Hippocampal formation (tissue), 2 donors: ENCODE results near the gene PDE11A.

Experiments
- DNase-seq, 2 donors: peaks; one replicate each; lab custom pipeline; 2025; lab: John Stamatoyannopoulos, UW

Gene PDE11A

GRCh38 chr2:177670791-177671535, 401.6 kb downstream of the PDE11A start:
- no peak for DNase-seq

GRCh38 chr2:177669625-177670330, 402.8 kb downstream of the PDE11A start:
- no peak for DNase-seq

- DNase-seq: no peak
Measured at GRCh38 chr2:177669201-177669600, 403.4 kb downstream of the PDE11A start.

- no peak for DNase-seq
Measured at GRCh38 chr2:177668617-177669016, 404.0 kb downstream of the PDE11A start.

GRCh38 chr2:177667626-177668025, 405.0 kb downstream of the PDE11A start:
- DNase-seq: no peak

- DNase-seq: no peak
Measured at GRCh38 chr2:177666408-177666807, 406.2 kb downstream of the PDE11A start.

- DNase-seq: no peak
Measured at GRCh38 chr2:177665948-177666347, 406.6 kb downstream of the PDE11A start.

GRCh38 chr2:177665328-177665727, 407.2 kb downstream of the PDE11A start:
- DNase-seq: no peak

GRCh38 chr2:177662895-177663294, 409.7 kb downstream of the PDE11A start:
- no peak for DNase-seq

- no peak for DNase-seq
Measured at GRCh38 chr2:177660742-177661141, 411.8 kb downstream of the PDE11A start.

GRCh38 chr2:177658309-177658708, 414.3 kb downstream of the PDE11A start:
- no peak for DNase-seq

- no peak for DNase-seq
Measured at GRCh38 chr2:177651833-177652232, 420.7 kb downstream of the PDE11A start.

- no peak for DNase-seq
Measured at GRCh38 chr2:177649568-177650518, 422.7 kb downstream of the PDE11A start.

- DNase-seq: no peak
Measured at GRCh38 chr2:177646791-177647190, 425.8 kb downstream of the PDE11A start.

GRCh38 chr2:177646241-177646640, 426.3 kb downstream of the PDE11A start:
- DNase-seq: no peak

- DNase-seq: no peak
Measured at GRCh38 chr2:177641331-177641730, 431.2 kb downstream of the PDE11A start.

- DNase-seq: no peak
Measured at GRCh38 chr2:177640423-177640822, 432.2 kb downstream of the PDE11A start.

- no peak for DNase-seq
Measured at GRCh38 chr2:177639262-177639914, 433.2 kb downstream of the PDE11A start.

- no peak for DNase-seq
Measured at GRCh38 chr2:177638507-177638906, 434.1 kb downstream of the PDE11A start.

- DNase-seq: no peak
Measured at GRCh38 chr2:177636672-177637071, 435.9 kb downstream of the PDE11A start.

GRCh38 chr2:177635696-177636095, 436.9 kb downstream of the PDE11A start:
- no peak for DNase-seq

GRCh38 chr2:177633910-177634294, 438.7 kb downstream of the PDE11A start:
- no peak for DNase-seq
